GM12878 (cell line): ENCODE data around the gene SOX6. TPM values are rescaled to one million over a fixed set of nuclear protein-coding genes. Genes with fewer than 3 reads are reported as not detected.

Experiments used
- ATAC-seq: fragments of 200-7000 bp; cut with Tn5 transposase; 3 replicates; pipeline ENCODE4 v1.9.1; 2020; ENCODE audit warnings: mild to moderate bottlenecking, moderate library complexity
- BruUV-seq: library from RNA; stranded (reverse); fragments of 400-500 nt; replicated peaks from 2 replicates; lab custom pipeline; 2021; lab: Mats Ljungman, UMichigan
- CTCF ChIA-PET: fragments of 300-600 bp; sonication (Branson Sonifier 250); formaldehyde crosslinking; extraction: SDS; loops from one replicate; lab custom pipeline; 2021; ENCODE audit warnings: inconsistent platforms; lab: Yijun Ruan, JAX
- POLR2A ChIA-PET: fragments of 350-600 bp; formaldehyde crosslinking; extraction: SDS; loops from one replicate; lab custom pipeline; 2021; ENCODE audit warnings: inconsistent platforms; lab: Charles Lee
- RAD21 ChIA-PET: fragments of 300-600 bp; sonication (Branson Sonifier 250); formaldehyde crosslinking; loops from one replicate; lab custom pipeline; 2023; ENCODE audit warnings: antibody characterized with exemption; ENCODE audit not compliant: unreplicated experiment; lab: Charles Lee
- SMC1A ChIA-PET: fragments of 300-600 bp; sonication (Branson Sonifier 250); formaldehyde crosslinking; loops from one replicate; lab custom pipeline; 2023; ENCODE audit not compliant: unreplicated experiment, uncharacterized antibody; lab: Charles Lee
- DNase-seq: peaks from one replicate; pipeline ENCODE4 v3.0.0-alpha.2; 2011; ENCODE audit warnings: low read depth, low spot score
- FAIRE-seq: peaks from 3 replicates; lab custom pipeline; 2011; peaks lifted over from hg19 to GRCh38; lab: Jason Lieb, UNC
- H2AFZ ChIP-seq: 2 replicates; pipeline ENCODE4 v1.6.0; 2011; ENCODE audit warnings: low read depth, low read length, control low read depth; ENCODE audit not compliant: control insufficient read depth
- H3K27ac ChIP-seq: 2 replicates; pipeline ENCODE4 v1.5.1; 2011; ENCODE audit warnings: control low read depth; ENCODE audit not compliant: control insufficient read depth, insufficient read depth
- H3K27me3 ChIP-seq, 2 experiments: replicated peaks in 1 of 2; 2 replicates each; pipeline versions ENCODE4 v1.6.0 to v1.6.1; 2011; ENCODE audit warnings: low read length in 1 of 2; ENCODE audit not compliant: control insufficient read depth in 2 of 2, insufficient read depth in 2 of 2
- H3K36me3 ChIP-seq, 2 experiments: 2 replicates each; pipeline ENCODE4 v1.5.1; 2011; ENCODE audit warnings: low read length in 1 of 2; ENCODE audit not compliant: control insufficient read depth in 2 of 2, insufficient read depth in 2 of 2
- H3K4me1 ChIP-seq: 2 replicates; pipeline ENCODE4 v1.6.1; 2011; ENCODE audit warnings: mild to moderate bottlenecking, low read length, moderate library complexity, mixed read lengths; ENCODE audit not compliant: control insufficient read depth, insufficient read depth
- H3K4me2 ChIP-seq: 2 replicates; pipeline ENCODE4 v1.6.0; 2011; ENCODE audit warnings: control low read depth; ENCODE audit not compliant: control insufficient read depth, insufficient read depth
- H3K4me3 ChIP-seq: fragments of 200-600 bp; sonication (generic); 2 replicates; pipeline ENCODE4 v1.5.1; 2016
- H3K79me2 ChIP-seq: 2 replicates; pipeline ENCODE4 v1.6.0; 2011; ENCODE audit warnings: low read length; ENCODE audit not compliant: control insufficient read depth, insufficient read depth
- H3K9ac ChIP-seq: 2 replicates; pipeline ENCODE4 v1.8.0; 2011; ENCODE audit warnings: low read length, control low read depth, mixed read lengths; ENCODE audit not compliant: control insufficient read depth, insufficient read depth
- H3K9me3 ChIP-seq: replicated peaks from 3 replicates; pipeline ENCODE4 v1.5.1; 2011; ENCODE audit warnings: mild to moderate bottlenecking, low read length; ENCODE audit not compliant: control insufficient read depth, insufficient read depth
- H4K20me1 ChIP-seq: 2 replicates; pipeline ENCODE4 v1.6.0; 2011; ENCODE audit not compliant: control insufficient read depth, insufficient read depth
- BRCA1 ChIP-seq: IDR thresholded peaks from 2 replicates; pipeline ENCODE4 v1.6.1; 2011; ENCODE audit warnings: low read depth, low read length, improper control_type of control experiment
- CEBPZ ChIP-seq: fragments of 150-350 bp; IDR thresholded peaks from 2 replicates; pipeline ENCODE4 v1.6.1; 2016; ENCODE audit warnings: low read depth, low read length
- CHD4 ChIP-seq: fragments of 200-600 bp; sonication (generic); IDR thresholded peaks from 2 replicates; pipeline ENCODE4 v1.6.1; 2016; ENCODE audit warnings: mild to moderate bottlenecking
- HDGF ChIP-seq: fragments of 450-650 bp; IDR thresholded peaks from 2 replicates; pipeline ENCODE4 v1.6.1; 2016; ENCODE audit warnings: antibody characterized with exemption
- HSF1 ChIP-seq: fragments of 150-350 bp; IDR thresholded peaks from 2 replicates; pipeline ENCODE4 v1.6.1; 2014; ENCODE audit warnings: mild to moderate bottlenecking, low read depth, low read length
- IKZF1 ChIP-seq: fragments of 450-650 bp; conservative IDR thresholded peaks from 2 replicates; pipeline ENCODE4 v1.6.1; 2017; ENCODE audit warnings: antibody characterized with exemption, mild to moderate bottlenecking
- IRF3 ChIP-seq: fragments of 450-650 bp; IDR thresholded peaks from 2 replicates; pipeline ENCODE4 v1.6.1; 2014; ENCODE audit warnings: mild to moderate bottlenecking
- MEF2A ChIP-seq: IDR thresholded peaks from 2 replicates; pipeline ENCODE4 v1.6.1; 2011; ENCODE audit warnings: low read depth, mild to moderate bottlenecking, low read length, moderate library complexity; ENCODE audit not compliant: insufficient read depth
- NKRF ChIP-seq: fragments of 450-650 bp; conservative IDR thresholded peaks from 2 replicates; pipeline ENCODE4 v1.6.1; 2017; ENCODE audit warnings: mild to moderate bottlenecking, moderate library complexity
- POLR2AphosphoS2 ChIP-seq: IDR thresholded peaks from 2 replicates; pipeline ENCODE4 v1.6.1; 2011; ENCODE audit warnings: low read depth, mild to moderate bottlenecking, low read length, improper control_type of control experiment, moderate library complexity
- RAD21 ChIP-seq: IDR thresholded peaks from 2 replicates; pipeline ENCODE4 v1.6.1; 2011; ENCODE audit warnings: mild to moderate bottlenecking, low read depth, low read length, moderate library complexity; ENCODE audit not compliant: insufficient read depth
- RCOR1 ChIP-seq: conservative IDR thresholded peaks from 2 replicates; pipeline ENCODE4 v1.6.1; 2012; ENCODE audit warnings: low read depth, low read length, improper control_type of control experiment
- TCF7 ChIP-seq: IDR thresholded peaks from 2 replicates; pipeline ENCODE4 v1.6.1; 2014; ENCODE audit warnings: antibody characterized with exemption, borderline replicate concordance
- YY1 ChIP-seq: IDR thresholded peaks from 2 replicates; pipeline ENCODE4 v1.6.1; 2011; ENCODE audit warnings: low read depth, mild to moderate bottlenecking, low read length
- ZNF384 ChIP-seq: IDR thresholded peaks from 2 replicates; pipeline ENCODE4 v1.6.1; 2012; ENCODE audit warnings: low read depth, mild to moderate bottlenecking, low read length, improper control_type of control experiment, borderline replicate concordance
- WGBS: methylation state at CpG from one replicate; pipeline ENCODE4 v1.1.6; 2016; ENCODE audit warnings: low lambda C conversion rate; ENCODE audit not compliant: insufficient replicate concordance, insufficient coverage; ENCODE audit errors: missing lambda C conversion rate; 5-methylcytosine and 5-hydroxymethylcytosine counted together
- in situ Hi-C: fragments of 300-500 bp; cut with MboI; formaldehyde crosslinking; loops from 9 replicates; pipeline ENCODE4 v1.14.3; 2018; ENCODE audit warnings: mixed read lengths
- intact Hi-C: fragments of 100-400 bp; cut with micrococcal nuclease; formaldehyde crosslinking; loops from one replicate; pipeline ENCODE4 v1.14.2; 2022; ENCODE audit not compliant: unreplicated experiment
- polyA plus RNA-seq, 11 experiments: library from polyadenylated mRNA; depleted of rRNA in 4 of 11; unstranded in 6 of 11; stranded (reverse) in 5 of 11; fragments of >200 nt; fragmentation: Nextera tagmentation in 4 of 11; fragmentation: Illumina TruSeq in 1 of 11; extraction: Ambion mirVana in 4 of 11; extraction: Trizol in 1 of 11; gene quantifications; 1 replicate in 1 of 11; 2 replicates in 10 of 11; pipeline versions ENCODE4 v1.2.1 to v1.2.3, GENCODE V29; 2011 to 2016; ENCODE audit warnings: inconsistent platforms in 2 of 11, missing spikeins in 2 of 11, low read depth in 1 of 11
- total RNA-seq, 4 experiments: library from RNA; depleted of rRNA in 3 of 4; stranded (reverse); fragments of >200 nt in 3 of 4; fragmentation: Illumina TruSeq in 1 of 4; extraction: Trizol in 1 of 4; gene quantifications; 2 replicates each; pipeline versions ENCODE4 v1.2.1 to v1.2.3, GENCODE V29; 2013 to 2021

SOX6 gene
- total and polyA plus RNA-seq, 10 of the 15 experiments (the other 5 are each of a cell fraction or from before 2014, with no cell fraction given) = 0.03 to 0.71 (median 0.29) TPM; not detected in 4

GRCh38 chr11:16363706-16364105, 7.4 kb upstream of the SOX6 start:
- no peaks in the 10 kb centered on the region for H4K20me1 ChIP-seq
- H3K36me3 ChIP-seq = no peaks in the 10 kb centered on the region
- H3K79me2 ChIP-seq = no peaks in the 10 kb centered on the region
- POLR2A ChIA-PET = no interaction called here
- CTCF ChIA-PET = no interaction called here
- no peaks in the 10 kb centered on the region for H3K9me3 ChIP-seq
- SMC1A ChIA-PET = no interaction called here
- 0% methylated on average over 3 of the region's 3 CpGs for whole genome bisulfite sequencing
- no peak overlapping the region for H3K9ac ChIP-seq
- ATAC-seq (no peak), FAIRE-seq (no peak), DNase-seq (no peak)
- no peak overlapping the region for H3K4me3 ChIP-seq
- no peak overlapping the region for H3K27ac ChIP-seq
- TF ChIP-seq CEBPZ (no peak), IKZF1 (no peak), RCOR1 (no peak), RAD21 (no peak), HSF1 (no peak), NKRF (no peak), POLR2AphosphoS2 (no peak), HDGF (no peak), MEF2A (no peak), YY1 (no peak), TCF7 (no peak), ZNF384 (no peak), BRCA1 (no peak), IRF3 (no peak), CHD4 (no peak)
- in situ Hi-C loops = no loop called here
- H3K27me3 ChIP-seq = no peaks in the 10 kb centered on the region
- no peaks in the 10 kb centered on the region for H3K4me1 ChIP-seq
- no TSS peak for BruUV-seq
- no peak overlapping the region for H3K4me2 ChIP-seq
- no peak overlapping the region for H2AFZ ChIP-seq
- RAD21 ChIA-PET = no interaction called here
- intact Hi-C loops = no loop called here
